PC-9 (cell line): ENCODE results near the gene USP36. TPM values are rescaled to one million over a fixed set of nuclear protein-coding genes. Genes with fewer than 3 reads are reported as not detected.

Experiments used
- BruUV-seq: library from RNA; stranded (reverse); fragments of 400-500 nt; replicated peaks from 2 replicates; lab custom pipeline; 2021; lab: Mats Ljungman, UMichigan
- CTCF ChIA-PET: fragments of 300-600 bp; sonication (Branson Sonifier 250); formaldehyde crosslinking; loops from one replicate; lab custom pipeline; 2022; ENCODE audit warnings: antibody characterized with exemption; lab: Charles Lee
- POLR2A ChIA-PET: fragments of 300-600 bp; sonication (Branson Sonifier 250); formaldehyde crosslinking; loops from one replicate; lab custom pipeline; 2022; ENCODE audit warnings: antibody characterized with exemption; ENCODE audit not compliant: unreplicated experiment; lab: Charles Lee
- DNase-seq, 2 experiments: peaks; one replicate each; pipeline versions ENCODE4 v3.0.0 to v3.0.0-alpha.2; 2015 to 2022; ENCODE audit warnings: mixed read lengths in 1 of 2
- H2AFZ ChIP-seq: fragments of 200-600 bp; sonication (generic); 2 replicates; pipeline ENCODE4 v1.8.1; 2017; ENCODE audit warnings: antibody characterized with exemption
- H3F3A ChIP-seq: fragments of 200-600 bp; sonication (generic); 2 replicates; pipeline ENCODE4 v1.8.1; 2017; ENCODE audit warnings: antibody characterized with exemption, mild to moderate bottlenecking, low read depth; ENCODE audit not compliant: insufficient read depth
- H3K27ac ChIP-seq: fragments of 200-600 bp; sonication (generic); 2 replicates; pipeline ENCODE4 v1.6.1; 2016; ENCODE audit warnings: mixed run types
- H3K27me3 ChIP-seq: fragments of 200-600 bp; sonication (generic); 2 replicates; pipeline ENCODE4 v1.6.1; 2016; ENCODE audit warnings: low read depth, mixed run types; ENCODE audit not compliant: insufficient read depth
- H3K36me3 ChIP-seq: fragments of 200-600 bp; sonication (generic); 2 replicates; pipeline ENCODE4 v1.6.1; 2016; ENCODE audit warnings: low read depth, mixed run types
- H3K4me1 ChIP-seq: fragments of 200-600 bp; sonication (generic); replicated peaks from 2 replicates; pipeline ENCODE4 v1.6.1; 2016; ENCODE audit warnings: mixed run types; ENCODE audit not compliant: insufficient read depth
- H3K4me2 ChIP-seq: fragments of 200-600 bp; sonication (generic); 2 replicates; pipeline ENCODE4 v1.6.1; 2017; ENCODE audit warnings: mixed run types
- H3K4me3 ChIP-seq: fragments of 200-600 bp; sonication (generic); 2 replicates; pipeline ENCODE4 v1.6.1; 2016; ENCODE audit warnings: mixed run types
- H3K79me2 ChIP-seq: fragments of 200-600 bp; sonication (generic); 2 replicates; pipeline ENCODE4 v1.6.1; 2017; ENCODE audit warnings: low read depth, mixed run types
- H3K9me2 ChIP-seq: fragments of 200-600 bp; sonication (generic); 2 replicates; pipeline ENCODE4 v1.8.1; 2017; ENCODE audit warnings: mild to moderate bottlenecking; ENCODE audit not compliant: insufficient read depth
- H3K9me3 ChIP-seq: fragments of 200-600 bp; sonication (generic); 2 replicates; pipeline ENCODE4 v1.8.1; 2016; ENCODE audit warnings: low read depth; ENCODE audit not compliant: insufficient read depth
- H4K20me1 ChIP-seq: fragments of 200-600 bp; sonication (generic); 2 replicates; pipeline ENCODE4 v1.8.1; 2017; ENCODE audit not compliant: insufficient read depth
- EZH2 ChIP-seq: fragments of 200-600 bp; sonication (generic); IDR thresholded peaks from 2 replicates; pipeline ENCODE4 v1.8.0; 2017; ENCODE audit warnings: antibody characterized with exemption, low read depth
- intact Hi-C: fragments of 100-400 bp; cut with micrococcal nuclease; formaldehyde crosslinking; loops from one replicate; pipeline ENCODE4 v1.10.0; 2022; ENCODE audit not compliant: unreplicated experiment
- total RNA-seq: library from RNA; stranded (reverse); gene quantifications from 2 replicates; pipeline ENCODE4 v1.2.3, GENCODE V29; 2021
- TF ChIP-seq, protein P1 (sequence below): fragments of 200-600 bp; sonication (generic); conservative IDR thresholded peaks from 2 replicates; pipeline ENCODE4 v1.6.1; 2017; ENCODE audit warnings: mixed run types, antibody characterized with exemption, mild to moderate bottlenecking, moderate library complexity

USP36 gene
- total RNA-seq, 1 experiment from 2014 or later: 46.2 TPM

DNA sequence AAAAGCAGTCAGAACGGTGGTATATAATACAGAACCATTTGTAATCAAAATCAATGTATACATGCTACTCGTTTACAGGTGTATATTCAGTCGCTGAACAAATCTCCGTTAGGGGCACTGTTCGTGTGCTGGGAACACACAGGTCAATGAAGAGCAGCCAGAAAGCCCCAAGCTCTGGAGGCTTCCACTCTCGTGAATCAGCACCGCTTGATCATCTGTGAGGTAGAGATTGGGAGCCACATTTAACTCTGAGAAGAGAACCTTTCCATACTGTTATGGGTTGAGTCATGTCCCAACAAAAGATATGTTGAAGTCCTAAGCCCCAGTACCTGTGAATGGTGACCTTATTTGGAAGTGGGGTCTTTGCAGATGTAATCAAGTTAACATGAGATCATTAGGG is 53.2 kb downstream of the USP36 start:
- ChIA-PET CTCF (no interaction called here), POLR2A (interaction anchor here (0.5 kb wide), 1 partner anchor 51 kb away, joined by 7 read pairs; no protein-coding TSS in a partner anchor)
- Histone ChIP-seq H3K4me3 (no peak overlapping the region), H3K36me3 (no peaks in the 10 kb centered on the region), H3K79me2 (no peaks in the 10 kb centered on the region), H3K4me2 (no peak overlapping the region), H3K9me3 (no peaks in the 10 kb centered on the region), H3K27me3 (no peaks in the 10 kb centered on the region), H3K4me1 (no peaks in the 10 kb centered on the region), H2AFZ (no peak overlapping the region), H3K9me2 (no peaks in the 10 kb centered on the region), H3K27ac (no peak overlapping the region), H3F3A (peaks cover 8% of the 10 kb centered on the region; the same call in 1 of the 2 replicates), H4K20me1 (no peaks in the 10 kb centered on the region)
- no peak for DNase-seq
- TF ChIP-seq, protein P1, sequence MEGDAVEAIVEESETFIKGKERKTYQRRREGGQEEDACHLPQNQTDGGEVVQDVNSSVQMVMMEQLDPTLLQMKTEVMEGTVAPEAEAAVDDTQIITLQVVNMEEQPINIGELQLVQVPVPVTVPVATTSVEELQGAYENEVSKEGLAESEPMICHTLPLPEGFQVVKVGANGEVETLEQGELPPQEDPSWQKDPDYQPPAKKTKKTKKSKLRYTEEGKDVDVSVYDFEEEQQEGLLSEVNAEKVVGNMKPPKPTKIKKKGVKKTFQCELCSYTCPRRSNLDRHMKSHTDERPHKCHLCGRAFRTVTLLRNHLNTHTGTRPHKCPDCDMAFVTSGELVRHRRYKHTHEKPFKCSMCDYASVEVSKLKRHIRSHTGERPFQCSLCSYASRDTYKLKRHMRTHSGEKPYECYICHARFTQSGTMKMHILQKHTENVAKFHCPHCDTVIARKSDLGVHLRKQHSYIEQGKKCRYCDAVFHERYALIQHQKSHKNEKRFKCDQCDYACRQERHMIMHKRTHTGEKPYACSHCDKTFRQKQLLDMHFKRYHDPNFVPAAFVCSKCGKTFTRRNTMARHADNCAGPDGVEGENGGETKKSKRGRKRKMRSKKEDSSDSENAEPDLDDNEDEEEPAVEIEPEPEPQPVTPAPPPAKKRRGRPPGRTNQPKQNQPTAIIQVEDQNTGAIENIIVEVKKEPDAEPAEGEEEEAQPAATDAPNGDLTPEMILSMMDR: no peak
- no peak for TF ChIP-seq EZH2
- BruUV-seq: no TSS peak
- intact Hi-C loops: no loop called here

- H3K27ac ChIP-seq: no peak overlapping the region
- no peak overlapping the region for H2AFZ ChIP-seq
- no peaks in the 10 kb centered on the region for H3K9me3 ChIP-seq
- no TSS peak for BruUV-seq
- ChIA-PET CTCF (no interaction called here), POLR2A (interaction anchor here (0.7 kb wide), 1 partner anchor 16 kb away, joined by 5 read pairs; no protein-coding TSS in a partner anchor)
- H4K20me1 ChIP-seq: no peaks in the 10 kb centered on the region
- no peaks in the 10 kb centered on the region for H3K9me2 ChIP-seq
- H3K27me3 ChIP-seq: no peaks in the 10 kb centered on the region
- peaks cover 8% of the 10 kb centered on the region; the same call in 1 of the 2 replicates for H3F3A ChIP-seq
- no peak overlapping the region for H3K4me3 ChIP-seq
- H3K4me1 ChIP-seq: no peaks in the 10 kb centered on the region
- DNase-seq: no peak
- intact Hi-C loops: no loop called here
- TF ChIP-seq, protein P1: no peak
- TF ChIP-seq EZH2: no peak
- H3K36me3 ChIP-seq: no peaks in the 10 kb centered on the region
- H3K4me2 ChIP-seq: no peak overlapping the region
- no peaks in the 10 kb centered on the region for H3K79me2 ChIP-seq
Measured at GRCh38 chr17:78785663-78786057, 55.0 kb downstream of the USP36 start.

DNA sequence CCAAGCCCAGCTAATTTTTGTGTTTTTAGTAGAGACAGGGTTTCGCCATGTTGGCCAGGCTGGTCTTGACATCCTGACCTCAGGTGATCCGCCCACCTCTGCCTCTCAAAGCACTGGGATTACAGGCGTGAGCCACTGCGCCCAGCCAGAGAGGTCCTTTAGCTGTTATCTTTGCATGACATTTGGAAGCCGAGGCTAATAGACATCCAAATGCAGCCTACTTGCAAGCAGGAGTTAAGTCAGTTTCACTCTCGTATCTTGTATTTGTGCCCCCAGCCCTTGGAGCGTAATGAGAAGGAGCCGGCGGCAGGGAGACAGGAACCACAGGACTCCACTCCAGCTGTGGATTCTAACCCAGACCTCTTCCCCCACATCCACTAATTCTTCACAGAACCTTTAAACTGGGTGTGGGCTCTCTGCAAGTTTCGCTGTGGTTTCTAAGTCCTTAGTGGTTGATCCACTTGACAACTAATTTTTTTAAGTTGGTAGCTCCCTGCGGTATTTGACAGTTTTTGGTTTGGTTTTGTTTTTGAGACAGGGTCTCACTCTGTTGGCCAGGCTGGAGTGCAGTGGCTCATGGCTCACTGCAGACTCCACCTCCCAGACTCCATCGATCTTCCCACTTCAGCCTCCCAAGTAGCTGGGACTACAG is 55.5 kb downstream of the USP36 start:
- H4K20me1 ChIP-seq: no peaks in the 10 kb centered on the region
- BruUV-seq: no TSS peak
- H2AFZ ChIP-seq: no peak overlapping the region
- ChIA-PET POLR2A (interaction anchor here (0.5 to 0.7 kb wide), 2 partner anchors 16 to 55 kb away, joined by 3 to 5 read pairs; partner anchors contain the start of gene USP36), CTCF (no interaction called here)
- no peaks in the 10 kb centered on the region for H3K9me2 ChIP-seq
- no peaks in the 10 kb centered on the region for H3K4me1 ChIP-seq
- intact Hi-C loops: no loop called here
- no peaks in the 10 kb centered on the region for H3K9me3 ChIP-seq
- TF ChIP-seq EZH2: no peak
- TF ChIP-seq, protein P1: no peak
- H3K27ac ChIP-seq: no peak overlapping the region
- H3K4me2 ChIP-seq: no peak overlapping the region
- H3K27me3 ChIP-seq: no peaks in the 10 kb centered on the region
- no peak for DNase-seq
- H3K79me2 ChIP-seq: no peaks in the 10 kb centered on the region
- peaks cover 8% of the 10 kb centered on the region; the same call in 1 of the 2 replicates for H3F3A ChIP-seq
- no peaks in the 10 kb centered on the region for H3K36me3 ChIP-seq
- H3K4me3 ChIP-seq: no peak overlapping the region
